Ectodermal cell (in vitro differentiated cells): ENCODE results near the gene HAO2. TPM values are rescaled to one million over a fixed set of nuclear protein-coding genes. Genes with fewer than 3 reads are reported as not detected.

ENCODE experiments used
- H3K27ac ChIP-seq: 2 replicates; pipeline ENCODE4 v1.7.0; 2013; ENCODE audit warnings: mild to moderate bottlenecking, low read depth, low read length; ENCODE audit not compliant: insufficient read depth, poor library complexity, severe bottlenecking
- H3K27me3 ChIP-seq: 2 replicates; pipeline ENCODE4 v1.7.0; 2013; ENCODE audit warnings: mild to moderate bottlenecking, low read length; ENCODE audit not compliant: insufficient read depth, control insufficient read depth, poor library complexity, severe bottlenecking
- H3K36me3 ChIP-seq: one replicate; pipeline ENCODE4 v1.7.0; 2013; ENCODE audit warnings: low read length; ENCODE audit not compliant: control insufficient read depth, insufficient read depth
- H3K4me1 ChIP-seq: one replicate; pipeline ENCODE4 v1.7.0; 2013; ENCODE audit warnings: low read length; ENCODE audit not compliant: control insufficient read depth, insufficient read depth
- H3K4me3 ChIP-seq: 2 replicates; pipeline ENCODE4 v1.7.0; 2013; ENCODE audit warnings: low read depth, low read length, control low read depth; ENCODE audit not compliant: insufficient read depth
- H3K9me3 ChIP-seq: 2 replicates; pipeline ENCODE4 v1.7.0; 2013; ENCODE audit warnings: mild to moderate bottlenecking, low read length, moderate library complexity; ENCODE audit not compliant: control insufficient read depth
- WGBS, 2 experiments: methylation state at CpG; one replicate each; pipeline ENCODE4 v1.1.7; 2013; ENCODE audit warnings: missing lambda C conversion rate in 2 of 2; 5-methylcytosine and 5-hydroxymethylcytosine counted together
- polyA plus RNA-seq, 4 experiments: library from polyadenylated mRNA; stranded (reverse); fragments of 50-300 nt; gene quantifications; one replicate each; pipeline ENCODE4 v1.2.3, GENCODE V29; 2013

The HAO2 gene
- polyA plus RNA-seq (2013, experiment 1 of 4), result not detected
- polyA plus RNA-seq (2013, experiment 2 of 4), result not detected
- polyA plus RNA-seq (2013, experiment 3 of 4), result not detected
- not detected for polyA plus RNA-seq (2013, experiment 4 of 4)

GRCh38 chr1:119368554-119368953 lies at the start of gene HAO2:
Gene HAO2 (plus strand): TSS chr1:119368785. CDS start chr1:119381086, 12,301 bp downstream.
- Histone ChIP-seq H3K27me3 (no peaks in the 10 kb centered on the region), H3K4me1 (no peaks in the 10 kb centered on the region), H3K36me3 (no peaks in the 10 kb centered on the region), H3K27ac (no peak within 1 kb of the TSS), H3K9me3 (no peaks in the 10 kb centered on the region), H3K4me3 (no peak within 1 kb of the TSS)
- 94 to 96% methylated on average over 2 of the region's 2 CpGs for WGBS, 2 experiments

- no peaks in the 10 kb centered on the region for H3K36me3 ChIP-seq
- H3K4me3 ChIP-seq, result no peak overlapping the region
- H3K27ac ChIP-seq, result no peak overlapping the region
- H3K27me3 ChIP-seq, result no peaks in the 10 kb centered on the region
- H3K4me1 ChIP-seq, result no peaks in the 10 kb centered on the region
- no peaks in the 10 kb centered on the region for H3K9me3 ChIP-seq
These were observed 48.5 kb upstream of the HAO2 start for GRCh38 chr1:119320100-119320499.

- no peaks in the 10 kb centered on the region for H3K9me3 ChIP-seq
- WGBS, 2 experiments, result 91 to 96% methylated on average over 5 of the region's 5 CpGs
- no peak overlapping the region for H3K27ac ChIP-seq
- no peaks in the 10 kb centered on the region for H3K36me3 ChIP-seq
- H3K4me3 ChIP-seq, result no peak overlapping the region
- peaks cover under 1% of the 10 kb centered on the region for H3K4me1 ChIP-seq
- H3K27me3 ChIP-seq, result no peaks in the 10 kb centered on the region
These were observed 46.7 kb upstream of the HAO2 start for GRCh38 chr1:119321666-119322419.

GRCh38 chr1:119323216-119323982 lies 45.2 kb upstream of the HAO2 start:
- Histone ChIP-seq H3K9me3 (no peaks in the 10 kb centered on the region), H3K4me1 (peaks cover 3% of the 10 kb centered on the region), H3K4me3 (no peak overlapping the region), H3K36me3 (no peaks in the 10 kb centered on the region), H3K27me3 (no peaks in the 10 kb centered on the region), H3K27ac (no peak overlapping the region)
- WGBS, 2 experiments, result 93 to 94% methylated on average over 5 of the region's 5 CpGs

GRCh38 chr1:119324198-119324597 lies 44.4 kb upstream of the HAO2 start:
- no peaks in the 10 kb centered on the region for H3K36me3 ChIP-seq
- H3K9me3 ChIP-seq, result no peaks in the 10 kb centered on the region
- peaks cover 3% of the 10 kb centered on the region for H3K4me1 ChIP-seq
- H3K27ac ChIP-seq, result no peak overlapping the region
- H3K27me3 ChIP-seq, result no peaks in the 10 kb centered on the region
- H3K4me3 ChIP-seq, result no peak overlapping the region
- WGBS, 2 experiments, result 71 to 91% methylated on average over 1 of the region's 1 CpG

- Histone ChIP-seq H3K4me1 (peaks cover 3% of the 10 kb centered on the region), H3K27ac (no peak overlapping the region)
- whole genome bisulfite sequencing, 2 experiments, result 31 to 41% methylated on average over 7 of the region's 7 CpGs
These were observed 42.3 kb upstream of the HAO2 start for GRCh38 chr1:119326251-119326650.

GRCh38 chr1:119327094-119327449 lies 41.5 kb upstream of the HAO2 start:
- Histone ChIP-seq H3K27ac (no peak overlapping the region), H3K27me3 (no peaks in the 10 kb centered on the region), H3K36me3 (no peaks in the 10 kb centered on the region), H3K9me3 (no peaks in the 10 kb centered on the region), H3K4me3 (peak overlapping the region; percentile 38), H3K4me1 (peaks cover 3% of the 10 kb centered on the region)
- 2% methylated on average over 18 of the region's 18 CpGs for WGBS, 2 experiments

More at GRCh38 chr1:119326251-119326650, 42.3 kb upstream of the HAO2 start:
- H3K4me3 ChIP-seq, result no peak overlapping the region
- no peaks in the 10 kb centered on the region for H3K27me3 ChIP-seq
- no peaks in the 10 kb centered on the region for H3K9me3 ChIP-seq
- H3K36me3 ChIP-seq, result no peaks in the 10 kb centered on the region

- Histone ChIP-seq H3K4me3 (peak overlapping the region; percentile 38), H3K36me3 (no peaks in the 10 kb centered on the region), H3K27me3 (no peaks in the 10 kb centered on the region), H3K9me3 (no peaks in the 10 kb centered on the region), H3K27ac (no peak overlapping the region), H3K4me1 (peaks cover 8% of the 10 kb centered on the region)
- 4% methylated on average over 34 of the region's 34 CpGs for WGBS, 2 experiments
These were observed 41.0 kb upstream of the HAO2 start for GRCh38 chr1:119327450-119328155.

- Histone ChIP-seq H3K4me1 (peaks cover 11% of the 10 kb centered on the region), H3K27me3 (no peaks in the 10 kb centered on the region), H3K9me3 (no peaks in the 10 kb centered on the region), H3K27ac (no peak overlapping the region), H3K36me3 (no peaks in the 10 kb centered on the region), H3K4me3 (no peak overlapping the region)
- 87 to 93% methylated on average over 8 of the region's 8 CpGs for WGBS, 2 experiments
These were observed 38.8 kb upstream of the HAO2 start for GRCh38 chr1:119329541-119330461.
